ENCODE results near the gene DIP2C. TPM values are rescaled to one million over a fixed set of nuclear protein-coding genes. Genes with fewer than 3 reads are reported as not detected.

DIP2C gene
- total and polyA plus RNA-seq, 2 experiments from 2014 or later = 9.1 to 15.8 TPM

- no peak overlapping the region for H3K4me3 ChIP-seq
- H3K27ac ChIP-seq = no peak overlapping the region
- no peak for TF ChIP-seq CTCF (IDR thresholded peaks at IDR 0.05; ENCODE audit: low read depth, low read length)
- H3K27me3 ChIP-seq = no peaks in the 10 kb centered on the region
- H3K36me3 ChIP-seq = peaks cover 39% of the 10 kb centered on the region
- no peaks in the 10 kb centered on the region for H3K4me1 ChIP-seq (ENCODE audit: low read depth)
- DNase-seq (ENCODE audit: low read depth in 1 of 2, low spot score in 1 of 2) = no peak
- H3K9me3 ChIP-seq (ENCODE audit: low read depth) = no peaks in the 10 kb centered on the region
Measured at GRCh38 chr10:244227-244626, 445.2 kb downstream of the DIP2C start.

GRCh38 chr10:241966-242643 is 447.4 kb downstream of the DIP2C start:
- H3K9me3 ChIP-seq (ENCODE audit: low read depth) = no peaks in the 10 kb centered on the region
- H3K27ac ChIP-seq = no peak overlapping the region
- H3K4me3 ChIP-seq = no peak overlapping the region
- TF ChIP-seq CTCF (IDR thresholded peaks at IDR 0.05; ENCODE audit: low read depth, low read length) = no peak
- H3K27me3 ChIP-seq = no peaks in the 10 kb centered on the region
- DNase-seq (ENCODE audit: low read depth in 1 of 2, low spot score in 1 of 2) = no peak
- H3K36me3 ChIP-seq = peaks cover 26% of the 10 kb centered on the region
- no peaks in the 10 kb centered on the region for H3K4me1 ChIP-seq (ENCODE audit: low read depth)

GRCh38 chr10:241451-241850 is 448.0 kb downstream of the DIP2C start:
- Histone ChIP-seq H3K27me3 (no peaks in the 10 kb centered on the region), H3K27ac (no peak overlapping the region), H3K9me3 (ENCODE audit: low read depth) (no peaks in the 10 kb centered on the region), H3K4me3 (no peak overlapping the region), H3K36me3 (peaks cover 26% of the 10 kb centered on the region), H3K4me1 (ENCODE audit: low read depth) (no peaks in the 10 kb centered on the region)
- TF ChIP-seq CTCF (IDR thresholded peaks at IDR 0.05; ENCODE audit: low read depth, low read length) = no peak
- no peak for DNase-seq (ENCODE audit: low read depth in 1 of 2, low spot score in 1 of 2)

- peaks cover 30% of the 10 kb centered on the region for H3K36me3 ChIP-seq
- no peaks in the 10 kb centered on the region for H3K9me3 ChIP-seq (ENCODE audit: low read depth)
- no peaks in the 10 kb centered on the region for H3K4me1 ChIP-seq (ENCODE audit: low read depth)
- H3K27ac ChIP-seq = no peak overlapping the region
- no peak for TF ChIP-seq CTCF (IDR thresholded peaks at IDR 0.05; ENCODE audit: low read depth, low read length)
- H3K27me3 ChIP-seq = no peaks in the 10 kb centered on the region
- H3K4me3 ChIP-seq = no peak overlapping the region
- DNase-seq (ENCODE audit: low read depth in 1 of 2, low spot score in 1 of 2) = no peak
Measured at GRCh38 chr10:239109-239508, 450.4 kb downstream of the DIP2C start.

GRCh38 chr10:235915-236314 is 453.6 kb downstream of the DIP2C start:
- peaks cover 9% of the 10 kb centered on the region for H3K4me1 ChIP-seq (ENCODE audit: low read depth)
- peaks cover 27% of the 10 kb centered on the region for H3K36me3 ChIP-seq
- no peak overlapping the region for H3K4me3 ChIP-seq
- no peak for DNase-seq (ENCODE audit: low read depth in 1 of 2, low spot score in 1 of 2)
- no peaks in the 10 kb centered on the region for H3K9me3 ChIP-seq (ENCODE audit: low read depth)
- H3K27me3 ChIP-seq = no peaks in the 10 kb centered on the region
- no peak for TF ChIP-seq CTCF (IDR thresholded peaks at IDR 0.05; ENCODE audit: low read depth, low read length)
- no peak overlapping the region for H3K27ac ChIP-seq
